Panc1 (cell line): Measurements from ENCODE around the gene CPNE4. TPM values are rescaled to one million over a fixed set of nuclear protein-coding genes. Genes with fewer than 3 reads are reported as not detected.

Experiments used
- ATAC-seq: fragments of 200-7000 bp; cut with Tn5 transposase; 2 replicates; pipeline ENCODE4 v1.9.1; 2020; ENCODE audit warnings: mild to moderate bottlenecking, moderate library complexity
- BruUV-seq: library from RNA; stranded (reverse); fragments of 400-500 nt; replicated peaks from 2 replicates; lab custom pipeline; 2021; lab: Mats Ljungman, UMichigan
- CTCF ChIA-PET: fragments of 300-600 bp; sonication (Branson Sonifier 250); formaldehyde crosslinking; loops from one replicate; lab custom pipeline; 2022; ENCODE audit warnings: antibody characterized with exemption; lab: Charles Lee
- POLR2A ChIA-PET: fragments of 300-600 bp; sonication (Branson Sonifier 250); formaldehyde crosslinking; loops from one replicate; lab custom pipeline; 2022; ENCODE audit warnings: antibody characterized with exemption; lab: Charles Lee
- DNase-seq: peaks from one replicate; pipeline ENCODE4 v3.0.0-alpha.2; 2010; ENCODE audit warnings: low read depth, low spot score
- H3K27ac ChIP-seq: 2 replicates; pipeline ENCODE4 v1.5.1; 2011; ENCODE audit warnings: mild to moderate bottlenecking, low read length, inconsistent platforms
- H3K27me3 ChIP-seq: fragments of 200-500 bp; sonication (Bioruptor generic); 2 replicates; pipeline ENCODE4 v1.6.0; 2014; ENCODE audit warnings: low read length, inconsistent platforms; ENCODE audit not compliant: control insufficient read depth, insufficient read depth
- H3K36me3 ChIP-seq: fragments of 200-500 bp; sonication (Bioruptor generic); 2 replicates; pipeline ENCODE4 v1.5.1; 2014; ENCODE audit warnings: inconsistent platforms, mild to moderate bottlenecking, low read length, moderate library complexity; ENCODE audit not compliant: control insufficient read depth, insufficient read depth
- H3K4me1 ChIP-seq: 2 replicates; pipeline ENCODE4 v1.5.1; 2011; ENCODE audit warnings: inconsistent platforms, mild to moderate bottlenecking, low read length, moderate library complexity; ENCODE audit not compliant: control insufficient read depth, insufficient read depth
- H3K4me3 ChIP-seq, 2 experiments: 2 replicates each; pipeline ENCODE4 v1.5.1; 2011 to 2012; ENCODE audit warnings: low read depth in 2 of 2, low read length in 2 of 2, mild to moderate bottlenecking in 2 of 2, inconsistent platforms in 1 of 2, moderate library complexity in 1 of 2
- H3K9me3 ChIP-seq: fragments of 200-500 bp; sonication (Bioruptor generic); 2 replicates; pipeline ENCODE4 v1.5.1; 2014; ENCODE audit warnings: low read depth, mild to moderate bottlenecking, inconsistent platforms, low read length, moderate library complexity; ENCODE audit not compliant: control insufficient read depth, insufficient read depth
- POLR2AphosphoS5 ChIP-seq: IDR thresholded peaks from 2 replicates; pipeline ENCODE4 v1.6.1; 2012; ENCODE audit warnings: mild to moderate bottlenecking, low read depth, low read length, moderate library complexity
- SIN3A ChIP-seq: IDR thresholded peaks from 2 replicates; pipeline ENCODE4 v1.6.1; 2012; ENCODE audit warnings: low read depth, mild to moderate bottlenecking, low read length, moderate library complexity, borderline replicate concordance; ENCODE audit not compliant: insufficient read depth
- TCF7L2 ChIP-seq: IDR thresholded peaks from 2 replicates; pipeline ENCODE4 v1.6.1; 2011; ENCODE audit warnings: mild to moderate bottlenecking, low read depth, low read length, inconsistent platforms
- in situ Hi-C: cut with HindIII; loops from 2 replicates; pipeline ENCODE4 v1.10.0; 2016; ENCODE audit warnings: low sequenced_read_pairs, low pct_unique_long_range_greater_than_20kb
- intact Hi-C: fragments of 100-400 bp; cut with micrococcal nuclease; formaldehyde crosslinking; loops from one replicate; pipeline ENCODE4 v1.10.0; 2022; ENCODE audit not compliant: unreplicated experiment
- total RNA-seq: library from RNA; stranded (reverse); gene quantifications from one replicate; pipeline ENCODE4 v1.2.1, GENCODE V29; 2021; ENCODE audit not compliant: unreplicated experiment
- TF ChIP-seq, protein P1 (sequence below): fragments of 450-650 bp; IDR thresholded peaks from 2 replicates; pipeline ENCODE4 v1.5.1; 2017; ENCODE audit warnings: mild to moderate bottlenecking
- TF ChIP-seq, protein P2 (sequence below), 2 experiments: IDR thresholded peaks; 2 replicates each; pipeline ENCODE4 v1.6.1; 2011 to 2012; ENCODE audit warnings: low read depth in 2 of 2, control low read depth in 1 of 2, low read length in 1 of 2, mild to moderate bottlenecking in 1 of 2, moderate library complexity in 1 of 2; ENCODE audit not compliant: insufficient read depth in 1 of 2

Gene CPNE4
- total RNA-seq, 1 experiment from 2014 or later, result not detected

DNA sequence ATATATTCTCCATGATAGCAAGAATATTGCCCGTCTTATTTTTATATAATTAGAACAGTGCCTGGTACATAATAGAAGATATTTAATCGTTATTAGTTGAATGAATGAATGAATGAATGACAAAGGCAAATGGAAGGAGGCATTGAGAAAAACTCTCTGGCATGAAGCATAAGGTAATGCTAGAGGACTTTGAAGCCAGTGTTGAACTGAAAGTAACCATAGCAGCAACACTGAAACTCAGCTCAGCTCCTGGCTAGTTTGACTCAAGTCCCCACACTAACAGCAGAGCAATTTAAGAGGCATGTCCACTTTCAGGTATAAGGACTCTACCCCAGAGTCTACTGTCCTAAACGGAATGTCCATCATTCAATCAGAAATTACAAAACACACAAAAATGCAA lies 227.0 kb downstream of the CPNE4 start:
- ATAC-seq, result no peak
- in situ Hi-C loops, result no loop called here
- intact Hi-C loops, result no loop called here
- POLR2A ChIA-PET, result no interaction called here
- Histone ChIP-seq H3K9me3 (no peaks in the 10 kb centered on the region), H3K27me3 (peaks cover 2% of the 10 kb centered on the region; the same call in 1 of the 2 replicates), H3K4me3 (no peak overlapping the region), H3K27ac (no peak overlapping the region), H3K4me1 (no peaks in the 10 kb centered on the region), H3K36me3 (no peaks in the 10 kb centered on the region)
- CTCF ChIA-PET, result no interaction called here
- no TSS peak for BruUV-seq
- TF ChIP-seq, protein P1, sequence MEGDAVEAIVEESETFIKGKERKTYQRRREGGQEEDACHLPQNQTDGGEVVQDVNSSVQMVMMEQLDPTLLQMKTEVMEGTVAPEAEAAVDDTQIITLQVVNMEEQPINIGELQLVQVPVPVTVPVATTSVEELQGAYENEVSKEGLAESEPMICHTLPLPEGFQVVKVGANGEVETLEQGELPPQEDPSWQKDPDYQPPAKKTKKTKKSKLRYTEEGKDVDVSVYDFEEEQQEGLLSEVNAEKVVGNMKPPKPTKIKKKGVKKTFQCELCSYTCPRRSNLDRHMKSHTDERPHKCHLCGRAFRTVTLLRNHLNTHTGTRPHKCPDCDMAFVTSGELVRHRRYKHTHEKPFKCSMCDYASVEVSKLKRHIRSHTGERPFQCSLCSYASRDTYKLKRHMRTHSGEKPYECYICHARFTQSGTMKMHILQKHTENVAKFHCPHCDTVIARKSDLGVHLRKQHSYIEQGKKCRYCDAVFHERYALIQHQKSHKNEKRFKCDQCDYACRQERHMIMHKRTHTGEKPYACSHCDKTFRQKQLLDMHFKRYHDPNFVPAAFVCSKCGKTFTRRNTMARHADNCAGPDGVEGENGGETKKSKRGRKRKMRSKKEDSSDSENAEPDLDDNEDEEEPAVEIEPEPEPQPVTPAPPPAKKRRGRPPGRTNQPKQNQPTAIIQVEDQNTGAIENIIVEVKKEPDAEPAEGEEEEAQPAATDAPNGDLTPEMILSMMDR, result no peak
- TF ChIP-seq SIN3A, result no peak
- TF ChIP-seq POLR2AphosphoS5, result no peak
- no peak for TF ChIP-seq TCF7L2
- TF ChIP-seq, protein P2, sequence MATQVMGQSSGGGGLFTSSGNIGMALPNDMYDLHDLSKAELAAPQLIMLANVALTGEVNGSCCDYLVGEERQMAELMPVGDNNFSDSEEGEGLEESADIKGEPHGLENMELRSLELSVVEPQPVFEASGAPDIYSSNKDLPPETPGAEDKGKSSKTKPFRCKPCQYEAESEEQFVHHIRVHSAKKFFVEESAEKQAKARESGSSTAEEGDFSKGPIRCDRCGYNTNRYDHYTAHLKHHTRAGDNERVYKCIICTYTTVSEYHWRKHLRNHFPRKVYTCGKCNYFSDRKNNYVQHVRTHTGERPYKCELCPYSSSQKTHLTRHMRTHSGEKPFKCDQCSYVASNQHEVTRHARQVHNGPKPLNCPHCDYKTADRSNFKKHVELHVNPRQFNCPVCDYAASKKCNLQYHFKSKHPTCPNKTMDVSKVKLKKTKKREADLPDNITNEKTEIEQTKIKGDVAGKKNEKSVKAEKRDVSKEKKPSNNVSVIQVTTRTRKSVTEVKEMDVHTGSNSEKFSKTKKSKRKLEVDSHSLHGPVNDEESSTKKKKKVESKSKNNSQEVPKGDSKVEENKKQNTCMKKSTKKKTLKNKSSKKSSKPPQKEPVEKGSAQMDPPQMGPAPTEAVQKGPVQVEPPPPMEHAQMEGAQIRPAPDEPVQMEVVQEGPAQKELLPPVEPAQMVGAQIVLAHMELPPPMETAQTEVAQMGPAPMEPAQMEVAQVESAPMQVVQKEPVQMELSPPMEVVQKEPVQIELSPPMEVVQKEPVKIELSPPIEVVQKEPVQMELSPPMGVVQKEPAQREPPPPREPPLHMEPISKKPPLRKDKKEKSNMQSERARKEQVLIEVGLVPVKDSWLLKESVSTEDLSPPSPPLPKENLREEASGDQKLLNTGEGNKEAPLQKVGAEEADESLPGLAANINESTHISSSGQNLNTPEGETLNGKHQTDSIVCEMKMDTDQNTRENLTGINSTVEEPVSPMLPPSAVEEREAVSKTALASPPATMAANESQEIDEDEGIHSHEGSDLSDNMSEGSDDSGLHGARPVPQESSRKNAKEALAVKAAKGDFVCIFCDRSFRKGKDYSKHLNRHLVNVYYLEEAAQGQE (IDR thresholded peaks at IDR 0.05; ENCODE audit: insufficient read depth in 1 of 2, low read depth in 2 of 2, low read length in 1 of 2), result no peak
- DNase-seq, result no peak

DNA sequence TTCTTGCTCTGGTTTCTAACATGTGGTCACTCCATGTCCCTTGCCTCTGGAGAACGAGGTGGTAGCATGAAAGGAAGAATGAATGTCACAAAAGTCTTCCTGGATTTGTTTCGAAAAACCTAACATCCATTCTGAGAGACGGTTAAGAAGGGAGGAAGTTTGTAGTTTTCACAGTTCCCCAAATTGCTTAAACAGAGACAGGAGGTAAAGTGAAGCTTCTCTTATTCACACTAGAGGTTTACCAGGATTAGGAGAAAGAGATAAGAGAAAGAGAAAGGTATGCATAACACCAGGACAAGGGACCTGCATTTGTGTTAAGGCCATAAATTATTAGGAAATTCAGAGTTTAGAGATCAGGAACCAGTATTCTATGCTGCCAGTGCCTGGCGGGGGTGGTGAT lies 228.1 kb downstream of the CPNE4 start:
- no TSS peak for BruUV-seq
- no peak for DNase-seq
- TF ChIP-seq, protein P2 (IDR thresholded peaks at IDR 0.05; ENCODE audit: insufficient read depth in 1 of 2, low read depth in 2 of 2, low read length in 1 of 2), result no peak
- TF ChIP-seq SIN3A (no peak), POLR2AphosphoS5 (no peak), TCF7L2 (no peak)
- TF ChIP-seq, protein P1, result no peak
- no peaks in the 10 kb centered on the region for H3K4me1 ChIP-seq
- in situ Hi-C loops, result no loop called here
- H3K36me3 ChIP-seq, result no peaks in the 10 kb centered on the region
- no peak overlapping the region for H3K4me3 ChIP-seq
- no peak for ATAC-seq
- intact Hi-C loops, result no loop called here
- ChIA-PET POLR2A (interaction anchor here (0.7 kb wide), 1 partner anchor 11 kb away, joined by 11 read pairs; no protein-coding TSS in a partner anchor), CTCF (no interaction called here)
- no peak overlapping the region for H3K27ac ChIP-seq
- H3K27me3 ChIP-seq, result peaks cover 2% of the 10 kb centered on the region; the same call in 1 of the 2 replicates
- H3K9me3 ChIP-seq, result no peaks in the 10 kb centered on the region
